HepG2 (cell line): ENCODE measurements around the gene DNAJB11. TPM values are rescaled to one million over a fixed set of nuclear protein-coding genes. Genes with fewer than 3 reads are reported as not detected.

Experiments used
- ZNF326 ChIP-seq: sonication (generic); formaldehyde crosslinking; IDR thresholded peaks from 2 replicates; pipeline ENCODE4 v1.4.0; 2020; ENCODE audit warnings: missing genetic modification reagents, borderline replicate concordance
- polyA plus RNA-seq, 8 experiments: library from polyadenylated mRNA; depleted of rRNA in 3 of 8; stranded (reverse) in 7 of 8; unstranded in 1 of 8; fragments of >200 nt; fragmentation: Illumina TruSeq in 4 of 8; extraction: Trizol in 4 of 8; gene quantifications; 2 replicates each; pipeline versions ENCODE4 v1.2.1 to v1.2.3, GENCODE V29; 2011 to 2016; ENCODE audit warnings: low read depth in 4 of 8, missing spikeins in 1 of 8, mixed read lengths in 1 of 8; ENCODE audit not compliant: insufficient read depth in 1 of 8
- total RNA-seq, 5 experiments: library from RNA; depleted of rRNA; stranded (reverse); fragments of >200 nt; fragmentation: Illumina TruSeq; extraction: Trizol; gene quantifications; 2 replicates each; pipeline ENCODE4 v1.2.3, GENCODE V29; 2016; ENCODE audit warnings: low read depth in 1 of 5
- TF ChIP-seq, protein P1 (sequence below): sonication (generic); formaldehyde crosslinking; IDR thresholded peaks from 2 replicates; pipeline ENCODE4 v1.5.0; 2020; ENCODE audit warnings: missing genetic modification reagents
- TF ChIP-seq, protein P2 (sequence below): sonication (generic); formaldehyde crosslinking; IDR thresholded peaks from 2 replicates; pipeline ENCODE4 v1.9.0; 2021; ENCODE audit warnings: missing genetic modification reagents, borderline replicate concordance
- TF ChIP-seq, protein P3 (sequence below), 2 experiments: IDR thresholded peaks; 2 replicates each; pipeline ENCODE4 v1.6.1; 2011 to 2012; ENCODE audit warnings: low read length in 2 of 2, borderline replicate concordance in 1 of 2, low read depth in 1 of 2, mild to moderate bottlenecking in 1 of 2, moderate library complexity in 1 of 2
- TF ChIP-seq, protein P4 (sequence below): sonication (generic); formaldehyde crosslinking; IDR thresholded peaks from 2 replicates; pipeline ENCODE4 v1.5.1; 2020; ENCODE audit warnings: mild to moderate bottlenecking, missing genetic modification reagents, borderline replicate concordance
- TF ChIP-seq, protein P5 (sequence below): sonication (generic); formaldehyde crosslinking; IDR thresholded peaks from 2 replicates; pipeline ENCODE4 v1.5.0; 2020; ENCODE audit warnings: mild to moderate bottlenecking, missing genetic modification reagents, borderline replicate concordance

The DNAJB11 gene
- total and polyA plus RNA-seq, 2 of the 13 experiments (the other 11 are each of a cell fraction or from before 2014, with no cell fraction given), result 41.0 to 132 TPM

DNA sequence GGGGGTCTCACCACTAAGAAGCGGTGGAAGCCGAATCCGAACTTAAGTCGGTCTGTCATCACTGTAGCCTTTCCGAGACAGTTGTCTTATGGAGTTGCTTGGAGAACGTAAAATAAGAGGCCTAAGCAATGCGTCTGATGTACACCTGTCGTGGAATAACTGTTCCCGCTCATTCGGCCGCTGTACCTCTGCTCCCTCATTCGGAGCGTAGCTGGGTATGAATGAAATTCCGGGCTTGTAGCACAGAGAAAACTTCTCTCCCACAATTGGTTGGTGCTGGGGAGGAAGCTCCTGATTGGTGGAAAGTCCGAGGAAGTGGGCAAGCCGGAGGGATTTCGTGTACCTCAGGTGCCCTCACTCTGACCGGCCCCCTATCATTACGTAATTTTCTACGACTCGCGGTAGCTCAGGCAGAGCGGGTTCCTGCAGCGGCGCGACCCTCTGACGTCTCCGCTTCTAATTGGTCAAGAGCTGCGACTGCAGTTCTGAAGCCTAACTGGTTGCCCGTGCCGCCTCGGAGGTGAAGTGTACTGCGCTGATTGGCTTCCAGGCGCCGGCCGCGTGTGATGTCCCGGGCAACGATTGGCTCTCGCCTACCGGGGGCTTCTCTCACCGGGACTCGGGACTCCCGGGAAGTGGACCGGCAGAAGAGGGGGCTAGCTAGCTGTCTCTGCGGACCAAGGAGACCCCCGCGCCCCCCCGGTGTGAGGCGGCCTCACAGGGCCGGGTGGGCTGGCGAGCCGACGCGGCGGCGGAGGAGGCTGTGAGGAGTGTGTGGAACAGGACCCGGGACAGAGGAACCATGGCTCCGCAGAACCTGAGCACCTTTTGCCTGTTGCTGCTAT lies at the start of gene DNAJB11 (continued):
- no peak for TF ChIP-seq ZNF326 (CRISPR knock-in tag)
- TF ChIP-seq, protein P1, sequence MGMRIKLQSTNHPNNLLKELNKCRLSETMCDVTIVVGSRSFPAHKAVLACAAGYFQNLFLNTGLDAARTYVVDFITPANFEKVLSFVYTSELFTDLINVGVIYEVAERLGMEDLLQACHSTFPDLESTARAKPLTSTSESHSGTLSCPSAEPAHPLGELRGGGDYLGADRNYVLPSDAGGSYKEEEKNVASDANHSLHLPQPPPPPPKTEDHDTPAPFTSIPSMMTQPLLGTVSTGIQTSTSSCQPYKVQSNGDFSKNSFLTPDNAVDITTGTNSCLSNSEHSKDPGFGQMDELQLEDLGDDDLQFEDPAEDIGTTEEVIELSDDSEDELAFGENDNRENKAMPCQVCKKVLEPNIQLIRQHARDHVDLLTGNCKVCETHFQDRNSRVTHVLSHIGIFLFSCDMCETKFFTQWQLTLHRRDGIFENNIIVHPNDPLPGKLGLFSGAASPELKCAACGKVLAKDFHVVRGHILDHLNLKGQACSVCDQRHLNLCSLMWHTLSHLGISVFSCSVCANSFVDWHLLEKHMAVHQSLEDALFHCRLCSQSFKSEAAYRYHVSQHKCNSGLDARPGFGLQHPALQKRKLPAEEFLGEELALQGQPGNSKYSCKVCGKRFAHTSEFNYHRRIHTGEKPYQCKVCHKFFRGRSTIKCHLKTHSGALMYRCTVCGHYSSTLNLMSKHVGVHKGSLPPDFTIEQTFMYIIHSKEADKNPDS (CRISPR knock-in tag), result no peak
- TF ChIP-seq, protein P2, sequence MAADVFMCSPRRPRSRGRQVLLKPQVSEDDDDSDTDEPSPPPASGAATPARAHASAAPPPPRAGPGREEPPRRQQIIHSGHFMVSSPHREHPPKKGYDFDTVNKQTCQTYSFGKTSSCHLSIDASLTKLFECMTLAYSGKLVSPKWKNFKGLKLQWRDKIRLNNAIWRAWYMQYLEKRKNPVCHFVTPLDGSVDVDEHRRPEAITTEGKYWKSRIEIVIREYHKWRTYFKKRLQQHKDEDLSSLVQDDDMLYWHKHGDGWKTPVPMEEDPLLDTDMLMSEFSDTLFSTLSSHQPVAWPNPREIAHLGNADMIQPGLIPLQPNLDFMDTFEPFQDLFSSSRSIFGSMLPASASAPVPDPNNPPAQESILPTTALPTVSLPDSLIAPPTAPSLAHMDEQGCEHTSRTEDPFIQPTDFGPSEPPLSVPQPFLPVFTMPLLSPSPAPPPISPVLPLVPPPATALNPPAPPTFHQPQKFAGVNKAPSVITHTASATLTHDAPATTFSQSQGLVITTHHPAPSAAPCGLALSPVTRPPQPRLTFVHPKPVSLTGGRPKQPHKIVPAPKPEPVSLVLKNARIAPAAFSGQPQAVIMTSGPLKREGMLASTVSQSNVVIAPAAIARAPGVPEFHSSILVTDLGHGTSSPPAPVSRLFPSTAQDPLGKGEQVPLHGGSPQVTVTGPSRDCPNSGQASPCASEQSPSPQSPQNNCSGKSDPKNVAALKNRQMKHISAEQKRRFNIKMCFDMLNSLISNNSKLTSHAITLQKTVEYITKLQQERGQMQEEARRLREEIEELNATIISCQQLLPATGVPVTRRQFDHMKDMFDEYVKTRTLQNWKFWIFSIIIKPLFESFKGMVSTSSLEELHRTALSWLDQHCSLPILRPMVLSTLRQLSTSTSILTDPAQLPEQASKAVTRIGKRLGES, result no peak
- TF ChIP-seq, protein P3, sequence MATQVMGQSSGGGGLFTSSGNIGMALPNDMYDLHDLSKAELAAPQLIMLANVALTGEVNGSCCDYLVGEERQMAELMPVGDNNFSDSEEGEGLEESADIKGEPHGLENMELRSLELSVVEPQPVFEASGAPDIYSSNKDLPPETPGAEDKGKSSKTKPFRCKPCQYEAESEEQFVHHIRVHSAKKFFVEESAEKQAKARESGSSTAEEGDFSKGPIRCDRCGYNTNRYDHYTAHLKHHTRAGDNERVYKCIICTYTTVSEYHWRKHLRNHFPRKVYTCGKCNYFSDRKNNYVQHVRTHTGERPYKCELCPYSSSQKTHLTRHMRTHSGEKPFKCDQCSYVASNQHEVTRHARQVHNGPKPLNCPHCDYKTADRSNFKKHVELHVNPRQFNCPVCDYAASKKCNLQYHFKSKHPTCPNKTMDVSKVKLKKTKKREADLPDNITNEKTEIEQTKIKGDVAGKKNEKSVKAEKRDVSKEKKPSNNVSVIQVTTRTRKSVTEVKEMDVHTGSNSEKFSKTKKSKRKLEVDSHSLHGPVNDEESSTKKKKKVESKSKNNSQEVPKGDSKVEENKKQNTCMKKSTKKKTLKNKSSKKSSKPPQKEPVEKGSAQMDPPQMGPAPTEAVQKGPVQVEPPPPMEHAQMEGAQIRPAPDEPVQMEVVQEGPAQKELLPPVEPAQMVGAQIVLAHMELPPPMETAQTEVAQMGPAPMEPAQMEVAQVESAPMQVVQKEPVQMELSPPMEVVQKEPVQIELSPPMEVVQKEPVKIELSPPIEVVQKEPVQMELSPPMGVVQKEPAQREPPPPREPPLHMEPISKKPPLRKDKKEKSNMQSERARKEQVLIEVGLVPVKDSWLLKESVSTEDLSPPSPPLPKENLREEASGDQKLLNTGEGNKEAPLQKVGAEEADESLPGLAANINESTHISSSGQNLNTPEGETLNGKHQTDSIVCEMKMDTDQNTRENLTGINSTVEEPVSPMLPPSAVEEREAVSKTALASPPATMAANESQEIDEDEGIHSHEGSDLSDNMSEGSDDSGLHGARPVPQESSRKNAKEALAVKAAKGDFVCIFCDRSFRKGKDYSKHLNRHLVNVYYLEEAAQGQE (IDR thresholded peaks at IDR 0.05; ENCODE audit: borderline replicate concordance in 1 of 2, low read depth in 1 of 2, low read length in 2 of 2), result peak in 1 of 2 experiments; percentile 56; a peak in 1 of 4 replicates
- TF ChIP-seq, protein P4, sequence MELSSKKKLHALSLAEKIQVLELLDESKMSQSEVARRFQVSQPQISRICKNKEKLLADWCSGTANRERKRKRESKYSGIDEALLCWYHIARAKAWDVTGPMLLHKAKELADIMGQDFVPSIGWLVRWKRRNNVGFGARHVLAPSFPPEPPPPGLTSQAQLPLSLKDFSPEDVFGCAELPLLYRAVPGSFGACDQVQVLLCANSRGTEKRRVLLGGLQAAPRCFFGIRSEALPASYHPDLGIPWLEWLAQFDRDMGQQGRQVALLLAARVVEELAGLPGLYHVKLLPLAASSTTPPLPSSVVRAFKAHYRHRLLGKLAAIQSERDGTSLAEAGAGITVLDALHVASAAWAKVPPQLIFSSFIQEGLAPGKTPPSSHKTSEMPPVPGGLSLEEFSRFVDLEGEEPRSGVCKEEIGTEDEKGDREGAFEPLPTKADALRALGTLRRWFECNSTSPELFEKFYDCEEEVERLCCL (CRISPR knock-in tag), result no peak
- TF ChIP-seq, protein P5, sequence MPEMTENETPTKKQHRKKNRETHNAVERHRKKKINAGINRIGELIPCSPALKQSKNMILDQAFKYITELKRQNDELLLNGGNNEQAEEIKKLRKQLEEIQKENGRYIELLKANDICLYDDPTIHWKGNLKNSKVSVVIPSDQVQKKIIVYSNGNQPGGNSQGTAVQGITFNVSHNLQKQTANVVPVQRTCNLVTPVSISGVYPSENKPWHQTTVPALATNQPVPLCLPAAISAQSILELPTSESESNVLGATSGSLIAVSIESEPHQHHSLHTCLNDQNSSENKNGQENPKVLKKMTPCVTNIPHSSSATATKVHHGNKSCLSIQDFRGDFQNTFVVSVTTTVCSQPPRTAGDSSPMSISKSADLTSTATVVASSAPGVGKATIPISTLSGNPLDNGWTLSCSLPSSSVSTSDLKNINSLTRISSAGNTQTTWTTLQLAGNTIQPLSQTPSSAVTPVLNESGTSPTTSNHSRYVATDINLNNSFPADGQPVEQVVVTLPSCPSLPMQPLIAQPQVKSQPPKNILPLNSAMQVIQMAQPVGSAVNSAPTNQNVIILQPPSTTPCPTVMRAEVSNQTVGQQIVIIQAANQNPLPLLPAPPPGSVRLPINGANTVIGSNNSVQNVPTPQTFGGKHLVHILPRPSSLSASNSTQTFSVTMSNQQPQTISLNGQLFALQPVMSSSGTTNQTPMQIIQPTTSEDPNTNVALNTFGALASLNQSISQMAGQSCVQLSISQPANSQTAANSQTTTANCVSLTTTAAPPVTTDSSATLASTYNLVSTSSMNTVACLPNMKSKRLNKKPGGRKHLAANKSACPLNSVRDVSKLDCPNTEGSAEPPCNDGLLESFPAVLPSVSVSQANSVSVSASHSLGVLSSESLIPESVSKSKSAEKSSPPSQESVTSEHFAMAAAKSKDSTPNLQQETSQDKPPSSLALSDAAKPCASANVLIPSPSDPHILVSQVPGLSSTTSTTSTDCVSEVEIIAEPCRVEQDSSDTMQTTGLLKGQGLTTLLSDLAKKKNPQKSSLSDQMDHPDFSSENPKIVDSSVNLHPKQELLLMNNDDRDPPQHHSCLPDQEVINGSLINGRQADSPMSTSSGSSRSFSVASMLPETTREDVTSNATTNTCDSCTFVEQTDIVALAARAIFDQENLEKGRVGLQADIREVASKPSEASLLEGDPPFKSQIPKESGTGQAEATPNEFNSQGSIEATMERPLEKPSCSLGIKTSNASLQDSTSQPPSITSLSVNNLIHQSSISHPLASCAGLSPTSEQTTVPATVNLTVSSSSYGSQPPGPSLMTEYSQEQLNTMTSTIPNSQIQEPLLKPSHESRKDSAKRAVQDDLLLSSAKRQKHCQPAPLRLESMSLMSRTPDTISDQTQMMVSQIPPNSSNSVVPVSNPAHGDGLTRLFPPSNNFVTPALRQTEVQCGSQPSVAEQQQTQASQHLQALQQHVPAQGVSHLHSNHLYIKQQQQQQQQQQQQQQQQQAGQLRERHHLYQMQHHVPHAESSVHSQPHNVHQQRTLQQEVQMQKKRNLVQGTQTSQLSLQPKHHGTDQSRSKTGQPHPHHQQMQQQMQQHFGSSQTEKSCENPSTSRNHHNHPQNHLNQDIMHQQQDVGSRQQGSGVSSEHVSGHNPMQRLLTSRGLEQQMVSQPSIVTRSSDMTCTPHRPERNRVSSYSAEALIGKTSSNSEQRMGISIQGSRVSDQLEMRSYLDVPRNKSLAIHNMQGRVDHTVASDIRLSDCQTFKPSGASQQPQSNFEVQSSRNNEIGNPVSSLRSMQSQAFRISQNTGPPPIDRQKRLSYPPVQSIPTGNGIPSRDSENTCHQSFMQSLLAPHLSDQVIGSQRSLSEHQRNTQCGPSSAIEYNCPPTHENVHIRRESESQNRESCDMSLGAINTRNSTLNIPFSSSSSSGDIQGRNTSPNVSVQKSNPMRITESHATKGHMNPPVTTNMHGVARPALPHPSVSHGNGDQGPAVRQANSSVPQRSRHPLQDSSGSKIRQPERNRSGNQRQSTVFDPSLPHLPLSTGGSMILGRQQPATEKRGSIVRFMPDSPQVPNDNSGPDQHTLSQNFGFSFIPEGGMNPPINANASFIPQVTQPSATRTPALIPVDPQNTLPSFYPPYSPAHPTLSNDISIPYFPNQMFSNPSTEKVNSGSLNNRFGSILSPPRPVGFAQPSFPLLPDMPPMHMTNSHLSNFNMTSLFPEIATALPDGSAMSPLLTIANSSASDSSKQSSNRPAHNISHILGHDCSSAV, result no peak
